HG03439 (cell line): ENCODE results near the gene PIGH.

Experiments
- ATAC-seq: cut with Tn5 transposase; IDR thresholded peaks from one replicate; pipeline ENCODE4 v1.9.1; 2021; ENCODE audit warnings: mild to moderate bottlenecking, moderate library complexity; ENCODE audit not compliant: unreplicated experiment

The PIGH gene

GRCh38 chr14:67575684-67576083, 24.4 kb downstream of the PIGH start:
- ATAC-seq = no peak

- ATAC-seq = no peak
These were observed 25.3 kb downstream of the PIGH start for GRCh38 chr14:67574806-67575205.

- ATAC-seq = no peak
These were observed 25.9 kb downstream of the PIGH start for GRCh38 chr14:67574156-67574555.

GRCh38 chr14:67573228-67574010, 26.6 kb downstream of the PIGH start:
- no peak for ATAC-seq

GRCh38 chr14:67572608-67573007, 27.5 kb downstream of the PIGH start:
- no peak for ATAC-seq

GRCh38 chr14:67571991-67572323, 28.1 kb downstream of the PIGH start:
- no peak for ATAC-seq

GRCh38 chr14:67571275-67571990, 28.6 kb downstream of the PIGH start:
- ATAC-seq = no peak

GRCh38 chr14:67570453-67570852, 29.6 kb downstream of the PIGH start:
- ATAC-seq = no peak

GRCh38 chr14:67569651-67570290, 30.3 kb downstream of the PIGH start:
- ATAC-seq = no peak

- ATAC-seq = no peak
These were observed 30.9 kb downstream of the PIGH start for GRCh38 chr14:67569011-67569650.

- ATAC-seq = no peak
These were observed 32.4 kb downstream of the PIGH start for GRCh38 chr14:67567654-67568053.

- no peak for ATAC-seq
These were observed 33.2 kb downstream of the PIGH start for GRCh38 chr14:67566908-67567307.

GRCh38 chr14:67564236-67564635, 35.8 kb downstream of the PIGH start:
- ATAC-seq = no peak

- ATAC-seq = no peak
These were observed 37.3 kb downstream of the PIGH start for GRCh38 chr14:67562776-67563150.

- no peak for ATAC-seq
These were observed 37.9 kb downstream of the PIGH start for GRCh38 chr14:67562025-67562775.

- no peak for ATAC-seq
These were observed 40.4 kb downstream of the PIGH start for GRCh38 chr14:67559639-67560038.

- no peak for ATAC-seq
These were observed 42.4 kb downstream of the PIGH start for GRCh38 chr14:67557656-67558055.

- no peak for ATAC-seq
These were observed 43.0 kb downstream of the PIGH start for GRCh38 chr14:67557118-67557517.

GRCh38 chr14:67556671-67557070, 43.4 kb downstream of the PIGH start:
- no peak for ATAC-seq

GRCh38 chr14:67555518-67556090, 44.5 kb downstream of the PIGH start:
- ATAC-seq = no peak

GRCh38 chr14:67554341-67554740, 45.7 kb downstream of the PIGH start:
- no peak for ATAC-seq
